HG03066 (cell line): Measurements from ENCODE around the gene PHOX2A.

Source experiments
- ATAC-seq: cut with Tn5 transposase; IDR thresholded peaks from one replicate; pipeline ENCODE4 v1.9.1; 2021; ENCODE audit warnings: low read depth; ENCODE audit not compliant: unreplicated experiment

PHOX2A gene

GRCh38 chr11:72235351-72236057 lies 8.5 kb downstream of the PHOX2A start:
- ATAC-seq = no peak

GRCh38 chr11:72234920-72235319 lies 9.1 kb downstream of the PHOX2A start:
- ATAC-seq = no peak

- ATAC-seq = no peak
Measured at GRCh38 chr11:72234514-72234830, 9.5 kb downstream of the PHOX2A start.

- ATAC-seq = no peak
Measured at GRCh38 chr11:72233773-72234513, 10.0 kb downstream of the PHOX2A start.

GRCh38 chr11:72233056-72233772 lies 10.8 kb downstream of the PHOX2A start:
- no peak for ATAC-seq

GRCh38 chr11:72232260-72233055 lies 11.5 kb downstream of the PHOX2A start:
- ATAC-seq = no peak

GRCh38 chr11:72231396-72232259 lies 12.3 kb downstream of the PHOX2A start:
- ATAC-seq = no peak

- no peak for ATAC-seq
Measured at GRCh38 chr11:72230764-72231365, 13.1 kb downstream of the PHOX2A start.

- ATAC-seq = no peak
Measured at GRCh38 chr11:72229925-72230763, 13.8 kb downstream of the PHOX2A start.

GRCh38 chr11:72229336-72229924 lies 14.5 kb downstream of the PHOX2A start:
- no peak for ATAC-seq

GRCh38 chr11:72228844-72229231 lies 15.1 kb downstream of the PHOX2A start:
- ATAC-seq = no peak

GRCh38 chr11:72228229-72228843 lies 15.6 kb downstream of the PHOX2A start:
- ATAC-seq = no peak

- no peak for ATAC-seq
Measured at GRCh38 chr11:72227316-72228228, 16.4 kb downstream of the PHOX2A start.

GRCh38 chr11:72226701-72227100 lies 17.3 kb downstream of the PHOX2A start:
- ATAC-seq = no peak

- ATAC-seq = no peak
Measured at GRCh38 chr11:72225411-72225951, 18.5 kb downstream of the PHOX2A start.

GRCh38 chr11:72224564-72225410 lies 19.2 kb downstream of the PHOX2A start, which contains the start of gene INPPL1:
TSS of gene INPPL1 (plus strand) at chr11:72224767. CDS start at chr11:72224985, 218 bp downstream.
- no peak for ATAC-seq
